C1 segment of cervical spinal cord (tissue), 14 donors: ENCODE data around the gene RILPL2.
"Not testable (repeated sequence)": the region's sequence is repeated elsewhere in the genome, so short reads cannot be mapped to it uniquely, and the experiment has no call there.

ENCODE experiments used
- DNase-seq, 14 donors: peaks; one replicate each; lab custom pipeline; 2025; lab: John Stamatoyannopoulos, UW

RILPL2 gene

GRCh38 chr12:123404581-123404980, 31.9 kb downstream of the RILPL2 start:
- no peak for DNase-seq

GRCh38 chr12:123401753-123402683, 34.5 kb downstream of the RILPL2 start:
- no peak for DNase-seq

GRCh38 chr12:123399255-123399617, 37.2 kb downstream of the RILPL2 start:
- DNase-seq = peak in 1 of 14 donors; percentile 38

GRCh38 chr12:123398550-123399254, 37.8 kb downstream of the RILPL2 start:
- DNase-seq = peak in 10 of 14 donors; percentile 40 to 97 (median 52)

GRCh38 chr12:123398177-123398549, 38.3 kb downstream of the RILPL2 start:
- no peak for DNase-seq

- DNase-seq = no peak
These were observed 39.1 kb downstream of the RILPL2 start for GRCh38 chr12:123397400-123397799.

- DNase-seq = peak in 1 of 14 donors; percentile 12
These were observed 39.5 kb downstream of the RILPL2 start for GRCh38 chr12:123396954-123397353.

- no peak for DNase-seq
These were observed 39.9 kb downstream of the RILPL2 start for GRCh38 chr12:123396543-123396942.

- no peak for DNase-seq
These were observed 41.2 kb downstream of the RILPL2 start for GRCh38 chr12:123395236-123395635.

GRCh38 chr12:123393747-123394146, 42.7 kb downstream of the RILPL2 start:
- DNase-seq = no peak

- peak in 2 of 14 donors; percentile 1 to 11 for DNase-seq
These were observed 44.7 kb downstream of the RILPL2 start for GRCh38 chr12:123391546-123392343.

- DNase-seq = peak in 2 of 14 donors; percentile 12 to 43
These were observed 45.7 kb downstream of the RILPL2 start for GRCh38 chr12:123390498-123391426.

GRCh38 chr12:123389560-123390351, 46.7 kb downstream of the RILPL2 start:
- peak in 7 of 14 donors; percentile 5 to 55 (median 37) for DNase-seq

GRCh38 chr12:123388951-123389559, 47.4 kb downstream of the RILPL2 start:
- no peak for DNase-seq

GRCh38 chr12:123388177-123388950, 48.1 kb downstream of the RILPL2 start:
- peak in 13 of 14 donors; percentile 30 to 84 (median 71) for DNase-seq

- DNase-seq = peak in 1 of 14 donors; percentile 36
These were observed 48.8 kb downstream of the RILPL2 start for GRCh38 chr12:123387508-123388176.

GRCh38 chr12:123385536-123385935, 50.9 kb downstream of the RILPL2 start:
- DNase-seq = not testable (repeated sequence)

- DNase-seq = no peak
These were observed 51.5 kb downstream of the RILPL2 start for GRCh38 chr12:123384994-123385376.
